GM21576 (cell line): ENCODE measurements around the gene SLFN5.
"Not testable (repeated sequence)": the region's sequence is repeated elsewhere in the genome, so short reads cannot be mapped to it uniquely, and the experiment has no call there.

Experiments used
- ATAC-seq: cut with Tn5 transposase; IDR thresholded peaks from one replicate; pipeline ENCODE4 v1.9.1; 2021; ENCODE audit warnings: mild to moderate bottlenecking, moderate library complexity; ENCODE audit not compliant: unreplicated experiment

The SLFN5 gene

GRCh38 chr17:35242805-35243560 lies at the start of gene SLFN5:
SLFN5 (plus strand) TSS chr17:35243072; CDS start chr17:35258691, 15,619 bp downstream.
- ATAC-seq = peak; percentile 67

GRCh38 chr17:35194001-35194400 lies 48.9 kb upstream of the SLFN5 start, which contains the start of gene SLC35G3:
SLC35G3 (minus strand) TSS chr17:35194393; CDS start chr17:35194307, 86 bp downstream.
- not testable (repeated sequence) for ATAC-seq

GRCh38 chr17:35195062-35195461 lies 47.8 kb upstream of the SLFN5 start:
- ATAC-seq = not testable (repeated sequence)

DNA sequence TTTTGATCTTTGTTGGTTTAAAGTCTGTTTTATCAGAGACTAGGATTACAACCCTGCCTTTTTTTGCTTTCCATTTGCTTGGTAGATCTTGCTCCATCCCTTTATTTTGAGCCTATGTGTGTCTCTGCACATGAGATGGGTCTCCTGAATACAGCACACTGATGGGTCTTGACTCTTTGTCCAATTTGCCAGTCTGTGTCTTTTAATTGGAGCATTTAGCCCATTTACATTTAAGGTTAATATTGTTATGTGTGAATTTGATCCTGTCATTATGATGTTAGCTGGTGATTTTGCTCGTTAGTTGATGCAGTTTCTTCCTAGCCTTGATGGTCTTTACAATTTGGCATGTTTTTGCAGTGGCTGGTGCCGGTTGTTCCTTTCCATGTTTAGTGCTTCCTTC lies 40.3 kb upstream of the SLFN5 start:
- not testable (repeated sequence) for ATAC-seq

DNA sequence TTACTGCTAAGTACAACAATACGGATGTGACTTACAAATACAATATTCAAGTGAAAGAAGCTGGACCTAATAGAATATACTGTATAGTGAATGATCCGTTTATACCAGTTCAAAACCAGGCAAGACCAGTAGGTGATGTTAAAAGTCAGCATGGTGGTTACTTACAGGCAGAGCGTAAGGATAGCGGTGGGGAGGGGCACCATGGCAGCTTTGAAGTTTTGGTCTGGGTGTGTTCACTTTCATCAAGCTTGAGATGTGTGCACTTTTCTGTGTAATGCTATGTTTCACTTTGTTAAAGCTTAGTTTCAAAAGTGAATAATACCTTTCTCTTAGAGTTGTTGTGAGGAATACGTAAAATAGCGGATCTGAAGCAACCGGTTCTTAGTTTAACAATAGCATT lies 32.1 kb upstream of the SLFN5 start:
- no peak for ATAC-seq

DNA sequence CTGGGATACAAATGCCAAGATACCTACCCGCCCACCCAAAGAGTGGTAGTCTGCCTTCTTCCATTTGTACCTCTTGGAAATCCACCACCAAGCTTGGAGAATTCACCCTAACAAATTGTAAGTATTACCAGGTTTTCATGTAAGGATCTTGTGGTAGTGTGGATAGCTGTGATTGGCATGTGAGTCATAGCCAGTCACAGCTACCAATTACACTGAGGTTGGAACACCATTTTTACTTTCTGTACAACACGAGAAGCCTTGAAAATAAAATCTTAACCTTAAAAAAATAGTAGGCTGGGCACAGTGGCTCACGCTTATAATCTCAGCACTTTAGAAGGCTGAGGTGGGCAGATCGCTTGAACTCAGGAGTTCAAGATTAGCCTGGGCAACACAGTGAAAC lies 30.2 kb upstream of the SLFN5 start:
- ATAC-seq = no peak

DNA sequence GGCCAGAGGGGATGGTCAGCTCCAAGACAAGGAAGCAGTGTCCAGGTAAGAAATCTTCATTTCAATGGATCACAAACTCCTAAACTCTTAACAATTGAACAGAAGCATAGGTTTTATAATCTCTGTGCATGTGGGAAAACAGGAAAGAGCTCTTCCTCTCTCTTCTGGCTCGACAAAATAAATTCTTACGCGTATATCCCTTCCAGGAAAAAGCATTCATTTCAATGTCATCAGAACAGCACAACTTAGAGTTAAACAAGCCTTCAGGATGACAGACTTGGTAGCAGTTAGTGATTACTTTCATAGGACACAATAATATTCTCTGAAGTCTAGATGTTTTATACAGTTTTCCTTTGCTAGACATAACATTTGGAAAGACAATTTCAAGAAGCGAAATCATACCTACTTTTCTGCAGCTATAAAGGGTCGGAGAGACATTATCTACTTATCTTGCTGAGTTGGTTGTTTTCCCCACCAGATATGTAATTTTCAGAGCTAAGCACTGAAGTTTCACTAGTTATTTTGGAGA lies 29.4 kb upstream of the SLFN5 start:
- no peak for ATAC-seq

- ATAC-seq = no peak
Observed at GRCh38 chr17:35214192-35214591, 28.7 kb upstream of the SLFN5 start.

DNA sequence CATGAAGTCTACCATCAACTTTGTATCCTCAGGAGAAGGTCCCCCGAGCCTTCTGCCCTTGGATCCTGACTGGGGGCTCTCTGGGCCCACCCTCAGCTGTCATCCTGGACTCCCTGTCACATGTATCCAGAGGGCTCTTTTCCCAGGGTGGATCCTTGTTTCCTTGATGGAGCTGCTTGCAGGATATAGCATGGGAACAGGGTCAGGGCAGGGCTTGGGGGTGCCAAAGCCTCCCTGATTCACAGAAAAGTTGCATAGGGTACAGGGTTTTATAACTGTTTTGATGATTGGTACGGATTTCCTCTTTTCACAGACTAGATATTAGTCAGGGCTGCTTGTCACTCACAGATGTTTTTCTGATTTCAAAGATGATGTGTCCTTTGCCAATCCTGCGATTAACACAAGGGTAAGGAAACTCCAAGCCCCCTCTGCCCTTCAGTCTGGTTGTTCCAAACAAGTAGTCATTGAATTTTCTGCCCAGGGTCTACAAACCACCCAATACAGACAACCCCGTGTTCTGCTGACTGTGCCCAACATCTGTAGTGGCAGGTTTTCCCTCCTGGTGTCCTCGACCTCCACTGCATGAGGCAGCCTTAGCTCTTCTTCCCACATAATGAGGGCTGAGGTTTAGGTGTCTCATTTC lies 28.1 kb upstream of the SLFN5 start:
- ATAC-seq = no peak

DNA sequence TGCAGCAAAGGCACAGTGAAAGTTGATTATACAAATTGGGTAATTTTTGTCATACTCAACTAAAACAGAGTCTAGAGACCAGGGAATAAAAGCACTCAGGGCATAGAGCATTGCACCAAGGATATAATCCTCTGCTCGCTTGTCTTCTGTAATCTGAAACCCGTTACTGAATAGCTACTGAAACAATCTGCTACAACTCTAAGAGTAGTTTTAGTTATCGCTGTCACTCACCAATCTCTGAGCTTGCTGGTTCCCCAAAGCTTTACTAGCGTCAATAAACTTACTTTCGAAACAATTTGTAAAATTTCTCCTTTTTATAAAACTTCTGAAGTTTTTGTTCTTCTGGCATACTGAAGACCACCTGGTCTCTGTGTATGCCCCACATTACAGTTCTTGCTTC lies 25.8 kb upstream of the SLFN5 start:
- no peak for ATAC-seq

- no peak for ATAC-seq
Observed at GRCh38 chr17:35218915-35219314, 24.0 kb upstream of the SLFN5 start.

GRCh38 chr17:35222452-35222851 lies 20.4 kb upstream of the SLFN5 start:
- ATAC-seq = no peak

DNA sequence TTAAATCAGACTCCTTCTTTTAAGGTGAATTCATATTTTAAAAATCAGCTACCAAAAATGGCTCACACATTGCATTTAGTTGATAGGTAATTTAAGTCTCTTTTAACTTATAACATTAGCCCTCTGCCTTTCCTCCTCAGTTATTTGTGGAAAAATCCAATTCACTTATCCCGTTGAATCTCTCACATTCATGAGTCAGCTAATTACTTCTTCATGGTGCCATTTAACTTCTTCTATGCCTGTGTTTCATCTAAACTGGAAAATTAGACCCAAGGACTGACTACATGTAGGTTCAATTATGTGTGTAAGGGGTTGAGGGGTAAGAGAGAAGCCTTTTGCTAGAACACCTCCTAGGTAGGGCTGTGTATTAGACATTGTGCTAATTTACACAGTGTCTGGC lies 18.4 kb upstream of the SLFN5 start:
- ATAC-seq = no peak

DNA sequence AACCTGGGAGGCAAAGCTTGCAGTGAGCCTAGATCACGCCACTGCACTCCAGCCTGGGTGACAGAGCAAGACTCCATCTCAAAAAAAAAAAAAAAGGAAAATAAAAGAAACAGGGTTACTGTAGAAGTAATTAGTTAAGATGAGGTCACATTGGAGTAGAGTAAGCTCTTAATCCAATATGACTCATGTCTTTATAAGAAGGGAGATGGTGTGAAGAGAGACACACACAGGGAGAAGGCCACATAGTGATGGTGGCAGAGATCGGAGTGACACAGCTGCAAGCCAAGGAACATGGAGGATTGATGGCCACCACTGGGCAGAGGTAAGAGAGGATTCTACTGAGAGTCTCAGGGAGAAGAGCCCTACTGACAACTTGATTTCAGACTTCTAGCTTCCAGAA lies 15.3 kb upstream of the SLFN5 start:
- no peak for ATAC-seq

GRCh38 chr17:35229638-35230037 lies 13.2 kb upstream of the SLFN5 start:
- ATAC-seq = no peak

GRCh38 chr17:35234315-35234714 lies 8.6 kb upstream of the SLFN5 start:
- ATAC-seq = not testable (repeated sequence)

GRCh38 chr17:35235289-35235688 lies 7.6 kb upstream of the SLFN5 start:
- ATAC-seq = no peak

DNA sequence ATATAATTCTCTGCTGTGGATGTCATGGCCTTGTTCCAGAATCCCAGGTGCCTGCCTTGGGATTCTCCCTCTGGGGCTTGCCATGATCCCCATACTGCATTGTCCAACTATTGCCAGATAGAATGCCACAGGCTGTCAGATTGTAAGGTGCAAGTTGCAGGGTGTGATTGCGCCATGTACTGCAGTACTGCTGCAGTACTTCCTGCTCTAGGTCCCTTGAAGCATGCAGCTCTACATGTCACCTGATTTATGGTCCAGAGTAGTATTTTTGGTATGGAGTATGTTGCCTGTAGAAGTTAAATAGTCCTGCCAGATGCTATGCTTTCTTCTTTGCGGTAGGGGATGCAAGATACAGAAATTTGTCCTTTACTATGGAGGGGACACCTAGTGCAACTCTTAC lies 7.0 kb upstream of the SLFN5 start:
- no peak for ATAC-seq

DNA sequence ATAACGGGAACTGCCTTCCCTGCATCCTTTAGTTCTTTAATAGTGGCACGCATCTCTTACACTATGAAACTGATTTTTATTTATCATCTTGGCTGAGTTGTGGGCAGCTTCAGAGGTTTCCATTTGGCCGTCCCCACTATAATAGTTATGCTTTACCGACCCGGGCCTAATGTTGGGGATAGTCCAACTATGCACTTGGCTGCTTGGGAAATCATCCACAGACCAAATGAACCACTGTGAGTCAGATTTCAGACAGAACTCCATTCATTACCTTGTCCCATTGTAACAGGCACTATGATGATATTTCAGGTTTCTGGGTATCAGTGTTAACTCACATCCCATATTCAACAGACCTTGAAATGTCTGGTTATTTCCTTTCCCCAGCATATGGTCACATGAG lies 6.1 kb upstream of the SLFN5 start:
- no peak for ATAC-seq

DNA sequence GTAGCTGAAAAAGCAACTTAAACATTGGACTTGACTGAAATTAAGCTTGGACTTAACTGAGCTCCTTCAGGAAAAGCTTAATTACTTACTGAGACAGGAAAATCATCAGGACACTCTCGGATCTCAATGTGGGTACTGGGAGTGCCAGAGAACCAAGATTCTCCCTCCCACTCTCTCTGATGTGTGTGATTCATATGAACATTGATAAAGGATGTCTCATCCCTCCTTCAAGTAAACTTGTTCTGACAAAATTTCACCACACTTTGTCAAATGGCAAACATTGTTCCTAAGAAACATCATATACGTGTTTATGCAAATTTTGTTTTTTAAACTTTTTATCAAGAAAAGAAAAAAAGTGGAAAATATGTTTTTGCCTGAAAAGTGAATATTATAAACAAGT lies 4.1 kb upstream of the SLFN5 start:
- ATAC-seq = no peak

DNA sequence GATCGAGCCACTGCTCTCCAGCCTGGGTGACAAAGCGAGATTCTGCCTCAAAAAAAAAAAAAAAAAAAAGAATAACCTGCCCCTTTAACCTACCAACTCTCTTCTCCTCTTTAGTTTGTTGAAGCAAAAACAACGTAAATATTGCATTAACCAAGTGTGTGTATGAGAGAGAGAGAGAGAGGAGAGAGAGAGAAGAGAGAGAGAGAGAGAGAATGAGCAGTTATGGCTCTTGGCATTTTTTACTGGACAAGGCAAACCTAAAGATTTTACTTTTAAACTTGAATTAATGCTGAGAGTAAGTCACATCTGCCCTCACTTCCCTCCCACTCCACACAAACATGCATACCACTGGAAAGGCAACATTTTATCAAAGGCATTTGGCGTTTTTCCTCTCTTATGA lies 3.0 kb upstream of the SLFN5 start:
- ATAC-seq = no peak

DNA sequence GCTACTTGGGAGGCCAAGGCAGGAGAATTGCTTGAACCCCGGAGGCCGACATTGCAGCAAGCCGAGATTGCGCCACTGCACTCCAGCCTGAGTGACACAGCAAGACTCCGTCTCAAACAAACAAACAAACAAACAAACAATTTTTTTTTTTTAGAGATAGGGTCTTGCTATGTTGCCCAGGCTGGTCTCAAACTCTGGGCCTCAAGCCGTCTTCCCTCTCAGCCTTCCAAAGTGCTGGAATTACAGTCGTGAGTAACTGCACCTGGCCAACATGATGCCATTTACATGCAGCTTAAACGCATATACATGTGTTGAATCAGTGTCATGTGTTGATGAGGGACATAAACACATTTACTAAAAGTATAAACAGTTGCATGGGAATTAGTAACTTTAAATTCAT lies 2.0 kb upstream of the SLFN5 start:
- ATAC-seq = no peak
